Measurements from ENCODE around the gene PYGL. TPM values are rescaled to one million over a fixed set of nuclear protein-coding genes. Genes with fewer than 3 reads are reported as not detected.

The PYGL gene
- total and polyA plus RNA-seq, 10 of the 15 experiments (the other 5 are each of a cell fraction or from before 2014, with no cell fraction given): 0.05 to 1.4 (median 0.79) TPM

GRCh38 chr14:50862036-50862570, 82.2 kb downstream of the PYGL start:
- in situ Hi-C loops (cut with MboI): loop anchor here (25.0 kb wide), 1 partner anchor 250 kb away; no protein-coding TSS in a partner anchor
- DNase-seq (ENCODE audit: low read depth, low spot score): no peak
- WGBS (ENCODE audit: insufficient coverage, insufficient replicate concordance, low lambda C conversion rate, missing lambda C conversion rate): 68% methylated on average over 4 of the region's 4 CpGs
- intact Hi-C loops (cut with micrococcal nuclease; ENCODE audit: unreplicated experiment): loop anchor here (5.0 kb wide), 2 partner anchors 245 to 320 kb away; no protein-coding TSS in a partner anchor
- ChIA-PET RAD21 (ENCODE audit: unreplicated experiment) (interaction anchor here (0.6 to 7.0 kb wide), 8 partner anchors 33 to 319 kb away, joined by 3 to 186 read pairs (median 4); partner anchors contain the start of gene NIN), POLR2A (no interaction called here), SMC1A (ENCODE audit: uncharacterized antibody, unreplicated experiment) (interaction anchor here (0.6 to 11.9 kb wide), 10 partner anchors 10 to 242 kb away, joined by 3 to 233 read pairs (median 4); no protein-coding TSS in a partner anchor), CTCF (interaction anchor here (0.8 to 13.4 kb wide), 10 partner anchors 33 to 264 kb away, joined by 3 to 317 read pairs (median 33); partner anchors contain the start of gene NIN)
- H3K4me2 ChIP-seq (ENCODE audit: control insufficient read depth, insufficient read depth): no peak overlapping the region
- FAIRE-seq: no peak
- no peak for ATAC-seq
- H3K9me3 ChIP-seq (replicated peaks; ENCODE audit: control insufficient read depth, insufficient read depth, low read length): no peaks in the 10 kb centered on the region
- H3K27me3 ChIP-seq (replicated peaks in 1 of 2; ENCODE audit: control insufficient read depth in 2 of 2, insufficient read depth in 2 of 2, low read length in 1 of 2): no peaks in the 10 kb centered on the region; a peak in 1 of 4 replicates
- peaks cover 9% of the 10 kb centered on the region for H3K4me1 ChIP-seq (ENCODE audit: control insufficient read depth, insufficient read depth, low read length)
- no peaks in the 10 kb centered on the region for H3K36me3 ChIP-seq (ENCODE audit: control insufficient read depth in 2 of 2, insufficient read depth in 2 of 2, low read length in 1 of 2)
- no peak overlapping the region for H3K9ac ChIP-seq (ENCODE audit: control insufficient read depth, insufficient read depth, low read length)
- TF ChIP-seq ZSCAN29 (IDR thresholded peaks at IDR 0.05) (no peak), SPI1 (IDR thresholded peaks at IDR 0.05; ENCODE audit: borderline replicate concordance, insufficient read depth, low read depth, low read length) (no peak), PBX3 (IDR thresholded peaks at IDR 0.05; ENCODE audit: insufficient replicate concordance, low read depth, low read length) (no peak), YBX1 (IDR thresholded peaks at IDR 0.05) (no peak), RBBP5 (conservative IDR thresholded peaks at IDR 0.05) (no peak), ZNF207 (IDR thresholded peaks at IDR 0.05; ENCODE audit: borderline replicate concordance) (no peak), KDM1A (IDR thresholded peaks at IDR 0.05; ENCODE audit: borderline replicate concordance) (no peak), SMARCA5 (IDR thresholded peaks at IDR 0.05) (no peak)
- H3K27ac ChIP-seq (ENCODE audit: control insufficient read depth, insufficient read depth): no peak overlapping the region
- no TSS peak for BruUV-seq (replicated peaks)
- H2AFZ ChIP-seq (ENCODE audit: control insufficient read depth, low read depth, low read length): no peak overlapping the region
- no peaks in the 10 kb centered on the region for H4K20me1 ChIP-seq (ENCODE audit: control insufficient read depth, insufficient read depth)
- no peaks in the 10 kb centered on the region for H3K79me2 ChIP-seq (ENCODE audit: control insufficient read depth, insufficient read depth, low read length)
- H3K4me3 ChIP-seq: no peak overlapping the region
